Ecto neural progenitor cell (in vitro differentiated cells): ENCODE results near the gene RUSC1.

Source experiments
- DNase-seq: peaks from one replicate; pipeline ENCODE4 v3.0.0-alpha.2; 2018; ENCODE audit warnings: low spot score

Gene RUSC1

DNA sequence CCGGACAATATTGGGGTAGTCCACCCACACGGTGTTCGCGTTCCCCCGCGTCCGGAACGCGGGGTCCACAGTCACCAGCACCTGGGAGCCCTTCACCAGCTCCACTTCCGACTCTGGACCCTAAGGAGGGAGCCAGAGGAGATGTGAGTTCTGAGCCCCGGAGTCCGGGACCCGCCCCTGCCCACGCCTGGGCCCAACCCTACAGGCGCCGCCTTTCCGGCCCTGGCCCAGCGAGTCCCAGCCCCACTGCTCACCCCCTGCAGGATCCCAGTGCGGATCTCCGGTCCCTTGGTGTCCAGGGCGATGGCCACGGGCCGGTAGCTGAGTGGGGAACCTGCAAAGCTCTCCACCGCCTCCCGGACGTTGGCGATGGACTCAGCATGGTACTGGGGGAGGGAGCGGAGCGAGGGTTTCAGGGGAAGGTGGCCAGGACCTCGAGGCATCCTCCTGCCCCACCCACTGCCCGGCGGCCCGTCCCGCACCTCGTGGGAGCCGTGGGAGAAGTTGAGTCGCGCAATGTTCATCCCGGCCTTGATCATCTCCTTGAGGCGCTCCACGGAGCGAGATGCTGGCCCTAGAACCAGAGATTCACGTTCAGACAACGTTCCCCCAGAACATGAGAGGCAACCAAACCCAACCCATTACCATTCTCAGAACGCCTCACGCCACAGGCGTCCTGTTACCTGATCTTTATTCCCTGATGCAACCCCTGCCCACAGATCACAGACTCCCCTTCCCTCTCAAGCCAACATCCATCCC, 25.3 kb upstream of the RUSC1 start:
- no peak for DNase-seq

DNA sequence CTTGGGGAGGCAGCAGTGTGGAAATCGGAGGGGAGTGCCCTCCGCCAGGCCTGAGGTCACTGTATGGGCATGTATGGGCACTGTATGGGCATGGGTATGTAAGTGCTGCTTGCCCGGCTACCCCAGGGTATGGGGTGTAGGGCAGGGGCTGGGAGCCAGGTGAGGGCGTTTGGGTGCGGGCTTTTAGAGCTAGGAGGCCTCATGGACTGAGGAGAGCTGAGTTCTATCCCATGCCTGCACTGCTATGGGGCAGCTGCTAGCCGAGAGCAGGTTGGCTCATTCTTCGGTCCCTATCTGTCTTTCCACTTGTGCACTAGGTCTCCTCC, 24.8 kb upstream of the RUSC1 start:
- DNase-seq: no peak

DNA sequence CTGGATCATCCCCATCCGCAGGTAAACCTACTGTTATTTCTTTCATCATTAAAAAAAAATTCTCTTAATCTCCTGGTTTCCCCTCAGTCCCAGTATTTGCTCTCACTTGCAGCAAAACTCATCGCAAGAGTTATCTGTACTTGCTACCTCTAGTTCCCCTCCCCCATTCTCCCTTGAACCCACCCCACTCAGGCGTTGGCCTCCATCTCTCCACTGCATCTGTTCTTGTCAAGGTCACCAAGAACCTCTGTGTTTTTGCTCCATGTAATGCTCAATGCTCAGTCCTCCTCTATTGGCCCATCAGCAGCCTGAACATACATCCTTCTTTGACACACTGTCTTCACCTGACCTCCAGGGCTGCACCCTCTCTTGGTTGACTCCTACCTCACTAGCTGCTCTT, 24.0 kb upstream of the RUSC1 start:
- no peak for DNase-seq

DNA sequence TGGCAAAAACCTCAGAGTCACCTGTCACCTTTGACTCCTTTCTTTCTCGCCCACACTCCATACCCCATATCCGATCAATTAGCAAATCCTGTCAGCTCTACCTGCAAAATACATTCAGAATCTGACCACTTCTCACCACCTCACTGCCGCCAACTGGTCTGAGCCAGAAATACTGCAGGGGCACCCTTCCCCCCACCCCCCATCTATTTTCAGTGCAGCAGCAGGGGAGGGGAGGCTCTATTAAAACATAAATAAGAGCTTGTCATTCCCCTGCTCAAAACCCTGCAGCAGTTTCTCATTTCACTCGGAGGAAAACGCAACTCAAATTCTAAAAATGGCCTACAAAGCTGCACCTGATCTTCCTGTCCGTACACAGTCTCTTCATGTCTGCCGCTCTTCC, 23.3 kb upstream of the RUSC1 start:
- no peak for DNase-seq

DNA sequence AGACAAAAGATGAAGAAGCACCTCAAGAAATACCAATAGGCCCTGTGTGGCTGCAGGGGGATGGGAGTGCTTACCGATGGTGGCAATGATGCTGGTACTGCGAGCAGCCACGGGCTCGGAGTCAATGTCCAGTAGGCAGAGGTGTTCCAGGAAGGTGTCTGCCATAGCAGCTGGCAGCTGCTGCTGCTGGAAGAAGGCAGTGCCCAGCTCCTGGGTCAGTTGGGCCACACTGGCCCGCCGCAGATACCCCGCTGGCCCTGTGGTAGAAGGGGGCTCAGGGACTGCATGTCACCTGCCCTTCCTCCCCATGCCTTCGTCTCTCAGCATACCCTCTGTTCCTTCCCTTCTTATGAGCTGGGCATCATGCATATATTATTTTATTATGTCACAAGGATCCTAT, 20.7 kb upstream of the RUSC1 start:
- no peak for DNase-seq

DNA sequence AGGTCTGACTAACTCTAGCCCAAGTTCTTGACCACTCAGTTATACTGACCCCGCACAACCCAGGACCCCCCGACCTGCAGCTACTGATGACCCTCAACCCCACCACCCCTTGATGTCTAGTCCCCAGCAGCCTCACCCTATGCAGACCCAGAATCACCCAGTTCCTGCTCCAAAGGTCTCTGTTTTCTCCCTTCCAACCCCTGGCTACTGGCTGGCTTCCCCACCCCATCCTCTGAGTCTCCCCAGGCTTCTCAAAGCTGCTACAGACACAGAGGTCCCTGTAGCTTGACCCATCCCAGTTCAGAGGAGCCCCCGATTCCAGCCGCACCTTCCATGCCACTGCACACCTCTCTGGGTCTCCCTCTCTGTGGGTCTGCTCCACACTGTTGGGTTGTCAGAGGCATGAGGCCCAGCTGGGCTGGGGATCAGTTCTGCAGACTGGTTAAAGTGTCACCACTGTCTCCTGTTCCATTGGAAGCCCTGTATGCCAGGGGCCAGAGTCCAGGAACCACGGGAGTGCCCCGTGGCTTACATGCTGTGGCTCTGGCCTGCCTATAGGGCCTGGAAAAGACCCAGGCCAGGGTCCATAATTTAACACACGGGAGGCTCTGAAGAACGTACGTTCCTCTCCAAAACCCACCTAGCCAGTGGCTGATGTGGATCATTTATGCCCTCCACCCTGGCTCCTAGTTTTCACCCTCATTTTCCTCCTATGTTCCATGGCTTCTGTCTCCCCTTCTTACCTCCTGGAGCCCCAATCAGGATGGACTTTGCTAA, 20.0 kb upstream of the RUSC1 start:
- DNase-seq: no peak

DNA sequence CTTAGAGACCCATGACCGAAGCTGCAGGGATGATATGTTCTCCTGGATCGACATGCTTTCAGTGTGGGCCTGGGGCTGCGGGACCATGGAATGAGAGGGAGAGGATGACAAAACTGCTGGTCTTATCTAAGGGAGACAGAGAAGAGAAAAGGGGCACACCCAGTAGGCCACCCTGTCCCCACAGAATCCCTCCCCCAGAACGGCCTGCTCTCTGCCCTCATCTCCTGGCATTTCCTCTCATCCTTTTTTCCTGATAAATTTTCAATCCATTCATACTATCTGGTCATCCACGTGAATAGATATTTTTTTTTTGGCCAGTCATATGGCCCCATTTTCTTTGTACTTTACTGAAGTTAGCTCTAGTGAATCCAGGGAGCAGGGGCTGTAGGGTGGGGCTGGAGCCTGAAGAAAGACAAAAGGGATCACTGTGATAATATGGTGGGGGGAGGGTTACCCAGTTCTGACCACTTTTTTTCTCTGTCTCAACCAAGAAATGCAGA, 19.3 kb upstream of the RUSC1 start, which contains the start of gene PKLR:
Gene PKLR, minus strand, starts transcription at position 97 of the 500 bp plus-strand sequence. Its CDS starts 43 bp downstream, at position 54.
- no peak for DNase-seq

DNA sequence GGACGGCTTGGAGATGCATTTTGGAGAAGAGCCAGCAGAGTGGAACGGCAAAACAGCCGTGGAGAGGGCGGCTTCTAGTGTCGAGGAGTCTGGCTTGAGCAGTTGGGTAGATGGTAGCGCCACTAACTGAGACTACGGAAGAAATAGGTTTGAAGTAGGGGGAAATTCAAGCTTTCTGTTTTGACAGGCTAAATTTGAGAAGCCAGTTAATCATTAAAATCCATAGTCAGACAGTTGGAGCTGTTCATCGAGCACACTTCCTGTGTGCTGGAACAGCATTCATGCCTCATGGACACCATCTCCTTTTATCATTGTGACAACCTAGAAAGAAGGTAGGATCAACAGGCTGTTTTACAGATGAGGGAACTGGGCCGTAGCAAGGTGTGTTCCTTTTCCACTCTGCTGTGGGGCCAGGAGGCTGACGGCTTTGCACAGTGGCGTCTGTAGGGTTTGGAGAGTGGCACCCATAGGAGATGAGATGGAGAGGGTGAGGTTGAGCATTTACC, 16.1 kb upstream of the RUSC1 start:
- no peak for DNase-seq

DNA sequence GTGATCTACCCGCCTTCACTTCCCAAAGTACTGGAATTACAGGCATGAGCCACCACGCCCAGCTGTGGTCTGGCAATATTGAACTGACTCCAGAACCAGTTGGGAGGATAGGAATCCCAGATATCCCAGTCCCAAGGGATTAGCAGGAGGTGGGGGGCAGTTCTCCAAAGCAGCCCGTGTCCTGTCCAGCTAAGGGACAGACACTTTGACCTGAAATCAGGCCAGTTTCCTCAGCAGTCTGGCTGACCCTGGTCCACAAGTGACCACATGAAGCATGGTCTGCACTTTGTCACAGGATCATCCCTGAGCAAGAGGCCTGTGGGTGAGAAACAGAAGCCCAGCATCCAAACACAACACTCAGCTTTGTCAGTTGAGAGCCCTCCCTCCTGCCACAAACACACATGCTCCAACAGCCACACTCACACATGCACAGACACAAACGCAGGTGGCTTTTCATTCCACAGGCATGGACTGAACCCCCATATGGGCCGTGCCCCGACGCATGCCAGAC, 14.8 kb upstream of the RUSC1 start:
- DNase-seq: no peak

DNA sequence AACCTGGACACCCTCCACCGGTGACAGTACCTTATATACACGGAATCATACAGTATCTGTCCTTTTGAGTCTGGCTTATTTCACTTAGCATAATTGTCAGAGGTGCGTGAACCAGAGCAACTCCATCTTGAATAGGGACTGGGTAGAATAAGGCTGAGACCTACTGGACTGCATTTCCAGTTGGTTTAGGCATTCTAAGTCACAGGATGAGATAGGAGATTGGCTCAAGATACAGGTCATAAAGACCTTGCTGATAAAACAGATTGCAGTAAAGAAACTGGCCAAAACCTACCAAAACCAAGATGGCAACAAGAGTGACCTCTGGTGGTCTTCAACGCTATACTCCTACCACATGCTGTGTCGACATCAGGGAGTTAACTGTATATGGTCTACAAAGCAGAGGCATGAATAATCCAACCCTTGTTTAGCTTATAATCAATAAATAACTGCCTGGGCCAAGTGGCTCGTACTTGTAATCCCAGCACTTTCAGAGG, 13.4 kb upstream of the RUSC1 start:
- no peak for DNase-seq

DNA sequence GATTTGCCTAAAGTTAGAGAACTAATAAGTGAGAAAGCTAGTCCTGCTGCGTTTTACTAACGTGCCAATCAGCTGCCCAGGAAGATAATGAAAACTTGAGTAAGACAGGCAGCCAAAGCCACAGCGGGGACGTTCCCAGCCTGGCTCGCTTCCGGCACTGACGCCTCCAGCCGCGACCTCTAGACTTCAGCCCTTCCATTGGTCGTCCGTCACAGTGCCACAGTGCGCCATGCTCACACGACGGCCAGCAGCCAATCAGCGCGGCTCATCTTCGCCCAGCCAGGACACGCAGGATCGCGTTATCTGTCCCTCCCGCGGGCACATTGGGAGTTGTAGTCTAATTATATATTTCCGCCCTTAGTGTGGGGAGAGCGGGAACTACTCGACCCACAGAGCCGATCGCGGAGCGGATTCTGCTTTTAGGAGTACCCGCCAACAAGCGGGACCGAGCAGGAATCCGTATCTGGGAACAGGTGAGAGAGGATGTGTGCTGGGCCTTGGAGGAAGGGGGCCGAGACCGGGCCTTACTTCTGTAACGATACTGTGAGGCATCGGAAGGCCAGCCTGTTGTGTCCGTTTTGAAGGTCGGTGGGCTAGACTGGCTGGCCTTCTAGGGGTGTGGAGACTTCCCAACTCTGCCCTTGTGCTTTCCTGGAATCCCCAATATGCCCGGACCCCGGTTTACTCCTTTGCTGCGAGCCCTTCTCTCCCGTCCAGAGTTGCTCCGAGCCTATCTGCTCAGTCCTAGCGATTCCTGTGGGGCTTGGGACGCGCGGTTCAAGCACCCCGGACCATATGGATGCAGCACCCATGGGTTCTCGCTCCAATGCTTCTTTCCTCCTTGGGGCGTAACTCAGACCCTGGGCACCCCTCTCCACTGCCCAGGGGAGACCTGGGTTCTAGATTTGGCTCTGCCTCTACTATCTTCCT, 11.9 kb upstream of the RUSC1 start, which contains the start of gene FDPS:
Gene FDPS, plus strand, starts transcription at position 374 of the 930 bp plus-strand sequence. CDS start 924 bp downstream, outside the sequence.
- peak; percentile 99 for DNase-seq

DNA sequence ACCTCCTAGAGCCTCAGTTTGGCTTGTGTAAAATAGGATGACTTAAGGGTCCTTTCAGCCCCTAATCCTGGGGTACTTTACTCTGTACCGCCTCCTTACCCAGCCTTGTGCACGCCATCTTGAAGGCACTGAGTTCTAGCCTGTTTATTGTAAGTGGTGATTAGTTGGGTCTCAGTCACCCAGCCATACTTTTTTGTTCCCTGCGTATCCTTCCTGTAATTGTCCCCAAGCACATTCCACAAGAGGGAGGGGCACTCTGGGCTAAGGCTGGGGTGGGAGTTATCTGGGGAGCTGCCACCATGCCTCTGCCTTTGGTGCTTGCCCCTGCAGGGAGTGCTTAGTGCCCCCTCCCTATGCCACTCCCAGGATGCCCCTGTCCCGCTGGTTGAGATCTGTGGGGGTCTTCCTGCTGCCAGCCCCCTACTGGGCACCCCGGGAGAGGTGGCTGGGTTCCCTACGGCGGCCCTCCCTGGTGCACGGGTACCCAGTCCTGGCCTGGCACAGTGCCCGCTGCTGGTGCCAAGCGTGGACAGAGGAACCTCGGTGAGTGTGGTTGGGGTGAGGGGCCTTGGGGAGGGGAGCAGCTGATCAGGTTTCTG, 11.2 kb upstream of the RUSC1 start:
- DNase-seq: no peak

DNA sequence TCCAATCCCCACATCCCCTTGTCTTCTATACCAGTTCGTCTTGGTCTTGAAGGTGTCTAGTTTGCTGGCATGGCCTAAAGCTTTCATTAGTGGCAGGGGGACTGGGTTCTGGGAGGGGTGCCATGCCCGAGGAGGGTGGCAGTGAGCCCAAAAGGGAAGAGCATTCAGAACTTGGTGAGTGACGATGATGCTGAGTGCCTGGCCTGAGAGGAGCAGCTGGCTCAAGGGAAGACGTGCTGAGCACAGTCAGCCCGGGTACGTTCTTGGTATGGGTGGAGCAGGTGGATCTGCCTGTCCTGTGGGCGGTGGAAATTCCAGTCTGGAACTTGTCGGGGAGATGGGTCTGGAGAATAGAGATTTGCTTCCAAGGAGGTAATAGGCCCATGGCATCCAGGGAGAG, 7.4 kb upstream of the RUSC1 start:
- no peak for DNase-seq

DNA sequence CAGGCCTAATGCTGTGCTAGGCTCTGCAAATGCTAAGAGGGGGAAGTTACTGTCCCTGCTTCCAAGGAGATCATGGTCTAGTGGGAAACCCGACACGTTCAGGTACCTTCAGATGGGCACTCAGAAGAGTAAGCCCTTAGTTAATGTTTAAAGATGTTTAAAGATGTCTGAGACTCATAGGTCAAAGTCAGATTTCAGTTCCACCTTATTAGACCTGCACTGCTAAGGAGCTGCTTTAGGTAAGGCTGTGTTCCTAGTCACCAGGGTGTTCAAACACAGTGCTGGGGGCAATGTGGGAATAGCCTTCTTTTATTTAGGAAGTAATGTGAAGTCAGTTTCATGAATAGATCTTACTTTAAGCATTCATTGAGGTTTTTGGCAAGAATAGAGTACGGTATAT, 3.8 kb upstream of the RUSC1 start:
- no peak for DNase-seq

DNA sequence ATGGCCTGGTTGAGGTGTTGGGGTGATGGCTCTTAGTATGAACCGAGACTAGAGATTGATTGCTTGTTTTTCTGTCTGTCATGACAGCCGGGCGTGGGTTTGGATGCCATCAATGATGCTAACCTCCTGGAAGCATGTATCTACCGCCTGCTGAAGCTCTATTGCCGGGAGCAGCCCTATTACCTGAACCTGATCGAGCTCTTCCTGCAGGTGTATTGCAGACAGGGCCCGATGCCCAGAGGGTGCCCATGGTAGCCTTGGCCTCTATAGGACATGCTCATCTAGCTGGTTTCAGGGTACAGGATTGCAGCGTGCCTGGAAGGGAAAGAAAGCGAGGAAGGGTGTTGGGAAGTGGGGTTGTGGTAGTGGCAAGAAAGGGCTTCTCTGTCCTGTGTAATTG, 2.6 kb upstream of the RUSC1 start:
- no peak for DNase-seq

DNA sequence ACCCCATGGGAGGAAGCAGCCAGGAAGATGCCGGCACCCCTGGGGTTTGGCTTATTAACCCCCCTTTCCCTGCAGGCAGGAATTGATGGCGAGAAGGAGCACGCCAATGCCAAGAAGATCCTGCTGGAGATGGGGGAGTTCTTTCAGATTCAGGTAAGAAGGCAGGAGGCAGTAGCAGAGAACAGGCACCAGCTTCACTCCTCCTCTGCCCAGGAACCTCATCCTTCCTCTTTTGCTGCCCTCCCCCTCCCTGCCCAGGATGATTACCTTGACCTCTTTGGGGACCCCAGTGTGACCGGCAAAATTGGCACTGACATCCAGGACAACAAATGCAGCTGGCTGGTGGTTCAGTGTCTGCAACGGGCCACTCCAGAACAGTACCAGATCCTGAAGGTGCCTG, 1.2 kb upstream of the RUSC1 start:
- no peak for DNase-seq

DNA sequence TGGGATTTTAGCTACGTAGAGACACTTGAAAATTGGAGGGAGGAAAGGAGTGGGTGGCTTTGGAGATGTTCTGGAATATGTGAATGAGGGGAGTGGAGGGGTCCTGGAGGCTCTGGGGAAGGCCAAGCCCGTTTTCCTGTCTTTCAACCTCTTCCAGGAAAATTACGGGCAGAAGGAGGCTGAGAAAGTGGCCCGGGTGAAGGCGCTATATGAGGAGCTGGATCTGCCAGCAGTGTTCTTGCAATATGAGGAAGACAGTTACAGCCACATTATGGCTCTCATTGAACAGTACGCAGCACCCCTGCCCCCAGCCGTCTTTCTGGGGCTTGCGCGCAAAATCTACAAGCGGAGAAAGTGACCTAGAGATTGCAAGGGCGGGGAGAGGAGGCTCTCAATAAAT, 442 bp upstream of the RUSC1 start:
- DNase-seq: no peak

DNA sequence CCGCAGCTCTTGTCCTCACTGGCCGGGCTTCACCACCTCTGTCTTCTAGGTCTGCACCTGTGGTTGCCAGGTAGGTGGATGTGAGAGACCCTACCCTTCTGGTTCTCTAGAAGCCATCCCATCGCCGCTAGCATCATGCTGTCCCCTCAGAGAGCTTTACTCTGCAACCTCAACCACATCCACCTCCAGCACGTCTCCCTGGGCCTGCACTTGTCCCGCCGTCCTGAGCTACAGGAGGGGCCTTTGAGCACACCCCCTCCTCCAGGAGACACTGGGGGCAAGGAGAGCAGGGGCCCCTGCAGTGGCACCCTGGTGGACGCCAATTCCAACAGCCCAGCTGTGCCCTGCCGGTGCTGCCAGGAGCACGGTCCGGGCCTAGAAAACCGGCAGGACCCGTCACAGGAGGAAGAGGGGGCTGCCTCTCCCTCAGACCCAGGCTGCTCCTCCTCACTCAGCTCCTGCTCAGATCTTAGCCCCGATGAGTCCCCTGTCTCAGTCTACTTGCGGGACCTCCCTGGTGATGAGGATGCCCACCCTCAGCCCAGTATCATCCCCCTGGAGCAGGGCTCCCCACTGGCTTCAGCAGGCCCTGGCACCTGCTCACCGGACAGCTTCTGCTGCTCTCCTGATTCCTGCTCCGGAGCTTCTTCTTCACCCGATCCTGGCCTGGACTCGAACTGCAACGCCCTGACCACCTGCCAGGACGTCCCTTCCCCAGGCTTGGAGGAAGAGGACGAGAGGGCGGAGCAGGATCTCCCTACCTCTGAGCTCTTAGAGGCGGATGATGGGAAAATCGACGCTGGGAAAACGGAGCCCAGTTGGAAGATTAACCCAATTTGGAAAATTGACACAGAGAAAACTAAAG, 1.2 kb downstream of the RUSC1 start:
- no peak for DNase-seq

DNA sequence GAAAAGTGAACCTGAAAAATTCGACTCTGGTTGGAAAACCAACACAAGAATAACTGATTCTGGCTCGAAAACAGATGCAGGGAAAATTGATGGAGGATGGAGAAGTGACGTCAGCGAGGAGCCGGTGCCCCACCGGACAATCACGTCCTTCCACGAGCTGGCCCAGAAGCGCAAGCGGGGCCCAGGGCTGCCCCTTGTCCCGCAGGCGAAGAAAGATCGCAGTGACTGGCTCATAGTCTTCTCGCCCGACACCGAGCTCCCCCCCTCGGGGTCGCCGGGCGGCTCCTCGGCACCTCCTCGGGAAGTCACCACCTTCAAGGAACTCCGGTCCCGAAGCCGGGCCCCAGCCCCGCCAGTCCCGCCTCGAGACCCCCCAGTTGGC, 1.9 kb downstream of the RUSC1 start:
- no peak for DNase-seq
